ENCODE measurements around the gene KRTAP9-9.
"Not testable (repeated sequence)": the region's sequence is repeated elsewhere in the genome, so short reads cannot be mapped to it uniquely, and the experiment has no call there.

- not testable (repeated sequence) for TF ChIP-seq CTCF, POLR2A (IDR thresholded peaks at IDR 0.05)
Measured at GRCh38 chr17:41275648-41276190, 20.5 kb downstream of the KRTAP9-9 start, which contains the start of gene KRTAP9-7.
